Kidney epithelial cell (primary cell): ENCODE results near the gene SGCD. TPM values are rescaled to one million over a fixed set of nuclear protein-coding genes. Genes with fewer than 3 reads are reported as not detected.

ENCODE experiments used
- DNase-seq: peaks from one replicate; pipeline ENCODE4 v3.0.0-alpha.2; 2010; ENCODE audit warnings: low read depth
- H3K27me3 ChIP-seq: 2 replicates; pipeline ENCODE4 v1.6.0; 2011; ENCODE audit warnings: low read length; ENCODE audit not compliant: control insufficient read depth, insufficient read depth
- H3K36me3 ChIP-seq: 2 replicates; pipeline ENCODE4 v1.5.1; 2011; ENCODE audit warnings: low read length; ENCODE audit not compliant: control insufficient read depth, insufficient read depth
- H3K4me3 ChIP-seq: 2 replicates; pipeline ENCODE4 v1.5.1; 2011; ENCODE audit warnings: low read depth, mild to moderate bottlenecking, control low read depth, low read length
- CTCF ChIP-seq: IDR thresholded peaks from 2 replicates; pipeline ENCODE4 v1.5.1; 2011; ENCODE audit warnings: mild to moderate bottlenecking, moderate library complexity, low read length, control low read depth, inconsistent platforms; ENCODE audit not compliant: insufficient read depth, poor library complexity, severe bottlenecking
- total RNA-seq: library from RNA; depleted of rRNA; stranded (reverse); fragments of >200 nt; gene quantifications from 2 replicates; pipeline ENCODE4 v1.2.3, GENCODE V29; 2015

Gene SGCD
- total RNA-seq, 1 donor from 2014 or later, result 0.29 TPM

GRCh38 chr5:156683509-156683908, 356.5 kb downstream of the SGCD start:
- H3K4me3 ChIP-seq, result no peak overlapping the region
- H3K36me3 ChIP-seq, result no peaks in the 10 kb centered on the region
- DNase-seq, result no peak
- no peak for TF ChIP-seq CTCF
- H3K27me3 ChIP-seq, result no peaks in the 10 kb centered on the region

GRCh38 chr5:156684216-156684615, 357.3 kb downstream of the SGCD start:
- Histone ChIP-seq H3K4me3 (no peak overlapping the region), H3K36me3 (no peaks in the 10 kb centered on the region), H3K27me3 (no peaks in the 10 kb centered on the region)
- no peak for TF ChIP-seq CTCF
- DNase-seq, result no peak

- TF ChIP-seq CTCF, result no peak
- no peak for DNase-seq
- Histone ChIP-seq H3K36me3 (no peaks in the 10 kb centered on the region), H3K4me3 (no peak overlapping the region), H3K27me3 (no peaks in the 10 kb centered on the region)
Measured at GRCh38 chr5:156685481-156685880, 358.5 kb downstream of the SGCD start.

GRCh38 chr5:156686380-156686779, 359.4 kb downstream of the SGCD start:
- no peak for TF ChIP-seq CTCF
- Histone ChIP-seq H3K36me3 (no peaks in the 10 kb centered on the region), H3K4me3 (no peak overlapping the region), H3K27me3 (no peaks in the 10 kb centered on the region)
- no peak for DNase-seq

GRCh38 chr5:156686796-156687195, 359.8 kb downstream of the SGCD start:
- H3K4me3 ChIP-seq, result no peak overlapping the region
- TF ChIP-seq CTCF, result no peak
- no peaks in the 10 kb centered on the region for H3K27me3 ChIP-seq
- H3K36me3 ChIP-seq, result no peaks in the 10 kb centered on the region
- no peak for DNase-seq

- H3K27me3 ChIP-seq, result no peaks in the 10 kb centered on the region
- DNase-seq, result no peak
- no peaks in the 10 kb centered on the region for H3K36me3 ChIP-seq
- TF ChIP-seq CTCF, result no peak
- no peak overlapping the region for H3K4me3 ChIP-seq
Measured at GRCh38 chr5:156687514-156687913, 360.6 kb downstream of the SGCD start.
